ENCODE measurements around the gene RAB10. TPM values are rescaled to one million over a fixed set of nuclear protein-coding genes. Genes with fewer than 3 reads are reported as not detected.

The RAB10 gene
- total and polyA plus RNA-seq, 2 experiments from 2014 or later = 100 to 122 TPM

DNA sequence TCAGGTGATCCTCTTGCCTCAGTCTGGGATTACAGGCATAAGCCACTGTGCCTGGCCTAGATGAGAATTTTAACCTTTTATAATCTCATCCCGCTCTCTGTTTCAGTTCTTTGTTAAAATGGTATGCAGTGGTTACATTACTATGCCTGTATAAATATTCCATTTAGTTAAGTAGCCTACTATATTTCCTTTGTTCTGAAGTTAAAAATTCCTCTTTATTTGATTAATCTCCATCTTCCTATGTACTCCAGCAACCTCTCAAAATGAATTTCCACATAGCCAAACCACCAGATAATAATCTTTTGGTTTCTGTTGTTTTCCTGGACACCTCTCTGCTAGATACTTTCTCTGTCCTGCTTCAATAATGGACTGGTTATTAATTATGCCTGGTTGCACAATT lies 15.8 kb downstream of the RAB10 start:
- H3K36me3 ChIP-seq (replicated peaks; ENCODE audit: insufficient read depth, low read depth) = no peaks in the 10 kb centered on the region
- H3K4me2 ChIP-seq = no peak overlapping the region
- H3K9me3 ChIP-seq (ENCODE audit: low read depth) = no peaks in the 10 kb centered on the region
- H4K20me1 ChIP-seq (ENCODE audit: insufficient read depth, poor library complexity, severe bottlenecking) = peaks cover 97% of the 10 kb centered on the region
- no peaks in the 10 kb centered on the region for H3K27me3 ChIP-seq
- no peak overlapping the region for H3K27ac ChIP-seq
- no peaks in the 10 kb centered on the region for H3K9me2 ChIP-seq (replicated peaks; ENCODE audit: insufficient read depth)
- 100% methylated on average over 1 of the region's 1 CpG for WGBS (ENCODE audit: low lambda C conversion rate, missing lambda C conversion rate)
- no peak overlapping the region for H3K4me3 ChIP-seq
- no peak for TF ChIP-seq EZH2 (IDR thresholded peaks at IDR 0.05; ENCODE audit: borderline replicate concordance)
- TF ChIP-seq EZH2phosphoT487 (IDR thresholded peaks at IDR 0.05; ENCODE audit: low read depth, severe bottlenecking, unreplicated experiment) = no peak
- TF ChIP-seq, protein P1, sequence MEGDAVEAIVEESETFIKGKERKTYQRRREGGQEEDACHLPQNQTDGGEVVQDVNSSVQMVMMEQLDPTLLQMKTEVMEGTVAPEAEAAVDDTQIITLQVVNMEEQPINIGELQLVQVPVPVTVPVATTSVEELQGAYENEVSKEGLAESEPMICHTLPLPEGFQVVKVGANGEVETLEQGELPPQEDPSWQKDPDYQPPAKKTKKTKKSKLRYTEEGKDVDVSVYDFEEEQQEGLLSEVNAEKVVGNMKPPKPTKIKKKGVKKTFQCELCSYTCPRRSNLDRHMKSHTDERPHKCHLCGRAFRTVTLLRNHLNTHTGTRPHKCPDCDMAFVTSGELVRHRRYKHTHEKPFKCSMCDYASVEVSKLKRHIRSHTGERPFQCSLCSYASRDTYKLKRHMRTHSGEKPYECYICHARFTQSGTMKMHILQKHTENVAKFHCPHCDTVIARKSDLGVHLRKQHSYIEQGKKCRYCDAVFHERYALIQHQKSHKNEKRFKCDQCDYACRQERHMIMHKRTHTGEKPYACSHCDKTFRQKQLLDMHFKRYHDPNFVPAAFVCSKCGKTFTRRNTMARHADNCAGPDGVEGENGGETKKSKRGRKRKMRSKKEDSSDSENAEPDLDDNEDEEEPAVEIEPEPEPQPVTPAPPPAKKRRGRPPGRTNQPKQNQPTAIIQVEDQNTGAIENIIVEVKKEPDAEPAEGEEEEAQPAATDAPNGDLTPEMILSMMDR (IDR thresholded peaks at IDR 0.05; ENCODE audit: poor library complexity) = no peak
- peaks cover 2% of the 10 kb centered on the region for H3K4me1 ChIP-seq (ENCODE audit: insufficient read depth)
- no peak overlapping the region for H2AFZ ChIP-seq
- H3K79me2 ChIP-seq = peaks cover 97% of the 10 kb centered on the region
- DNase-seq (ENCODE audit: low spot score) = no peak

DNA sequence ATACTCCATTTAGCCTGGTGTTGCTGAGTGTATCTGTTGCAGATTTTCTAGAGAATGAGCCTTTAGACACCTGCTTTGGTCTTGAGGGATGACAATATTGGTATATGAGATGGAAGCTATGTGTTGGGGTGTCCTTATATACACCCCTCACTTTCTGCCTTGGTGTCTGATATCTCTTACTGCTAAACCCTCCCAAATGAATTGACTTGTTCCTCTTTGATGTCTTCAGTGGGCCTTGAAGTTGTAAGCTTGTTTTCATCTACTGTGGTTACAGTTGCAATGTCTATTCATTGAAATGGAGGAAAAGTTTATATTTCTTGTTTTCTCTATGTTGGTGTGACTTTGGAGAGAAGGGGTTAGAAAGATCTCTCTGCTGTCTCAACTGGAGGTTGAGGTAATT lies 18.9 kb downstream of the RAB10 start:
- H3K4me2 ChIP-seq = no peak overlapping the region
- H4K20me1 ChIP-seq (ENCODE audit: insufficient read depth, poor library complexity, severe bottlenecking) = peaks cover 99% of the 10 kb centered on the region
- no peaks in the 10 kb centered on the region for H3K36me3 ChIP-seq (replicated peaks; ENCODE audit: insufficient read depth, low read depth)
- no peaks in the 10 kb centered on the region for H3K9me2 ChIP-seq (replicated peaks; ENCODE audit: insufficient read depth)
- no peak overlapping the region for H3K27ac ChIP-seq
- no peak for DNase-seq (ENCODE audit: low spot score)
- no peak overlapping the region for H3K4me3 ChIP-seq
- H3K79me2 ChIP-seq = peaks cover 99% of the 10 kb centered on the region
- no peak for TF ChIP-seq EZH2 (IDR thresholded peaks at IDR 0.05; ENCODE audit: borderline replicate concordance)
- TF ChIP-seq, protein P1 (IDR thresholded peaks at IDR 0.05; ENCODE audit: poor library complexity) = no peak
- no peak for TF ChIP-seq EZH2phosphoT487 (IDR thresholded peaks at IDR 0.05; ENCODE audit: low read depth, severe bottlenecking, unreplicated experiment)
- no peaks in the 10 kb centered on the region for H3K27me3 ChIP-seq
- H3K4me1 ChIP-seq (ENCODE audit: insufficient read depth) = no peaks in the 10 kb centered on the region
- no peaks in the 10 kb centered on the region for H3K9me3 ChIP-seq (ENCODE audit: low read depth)
- no peak overlapping the region for H2AFZ ChIP-seq

DNA sequence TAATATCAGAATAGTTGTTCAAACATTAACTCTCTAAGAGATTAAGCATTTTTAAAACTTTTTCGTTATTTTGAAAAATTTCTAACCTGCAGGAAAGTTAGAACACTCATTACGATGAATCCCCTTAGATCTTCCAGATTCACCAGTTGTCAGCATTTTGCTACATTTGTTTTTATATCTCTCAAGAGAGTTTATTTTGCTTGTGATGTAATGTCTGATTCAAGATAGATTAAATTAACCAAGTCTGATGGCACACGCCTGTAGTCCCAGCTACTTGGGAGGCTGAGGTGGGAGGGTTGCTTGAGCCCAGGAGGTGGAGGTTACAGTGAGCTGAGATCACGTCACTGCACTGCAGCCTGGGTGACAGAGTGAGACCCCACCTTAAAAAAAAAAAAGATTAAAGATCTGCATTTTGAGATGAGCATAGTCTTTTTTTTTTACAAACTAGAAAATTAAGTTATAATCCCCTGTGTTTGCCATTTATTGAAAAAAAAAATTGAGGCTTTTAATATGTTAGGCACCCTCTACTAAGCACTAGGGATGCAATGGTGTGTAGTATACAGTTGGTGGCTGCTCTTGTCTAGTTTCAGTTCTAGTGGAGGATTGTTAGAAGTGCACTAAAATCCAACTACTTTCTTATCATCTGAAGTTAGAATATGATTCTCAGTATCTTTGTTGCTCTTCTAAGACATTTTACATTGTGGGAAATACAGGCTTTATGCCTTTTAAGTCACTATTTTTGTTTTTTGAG lies 20.9 kb downstream of the RAB10 start:
- no peak overlapping the region for H2AFZ ChIP-seq
- no peak overlapping the region for H3K27ac ChIP-seq
- H3K27me3 ChIP-seq = no peaks in the 10 kb centered on the region
- H3K4me3 ChIP-seq = no peak overlapping the region
- H3K9me3 ChIP-seq (ENCODE audit: low read depth) = no peaks in the 10 kb centered on the region
- H3K79me2 ChIP-seq = peaks cover 99% of the 10 kb centered on the region
- H3K4me1 ChIP-seq (ENCODE audit: insufficient read depth) = peaks cover 10% of the 10 kb centered on the region
- H4K20me1 ChIP-seq (ENCODE audit: insufficient read depth, poor library complexity, severe bottlenecking) = peaks cover 99% of the 10 kb centered on the region
- WGBS (ENCODE audit: low lambda C conversion rate, missing lambda C conversion rate) = 90% methylated on average over 4 of the region's 4 CpGs
- no peak for DNase-seq (ENCODE audit: low spot score)
- H3K4me2 ChIP-seq = no peak overlapping the region
- TF ChIP-seq EZH2 (IDR thresholded peaks at IDR 0.05; ENCODE audit: borderline replicate concordance) (no peak), EZH2phosphoT487 (IDR thresholded peaks at IDR 0.05; ENCODE audit: low read depth, severe bottlenecking, unreplicated experiment) (no peak)
- TF ChIP-seq, protein P1 (IDR thresholded peaks at IDR 0.05; ENCODE audit: poor library complexity) = no peak
- H3K9me2 ChIP-seq (replicated peaks; ENCODE audit: insufficient read depth) = no peaks in the 10 kb centered on the region
- H3K36me3 ChIP-seq (replicated peaks; ENCODE audit: insufficient read depth, low read depth) = no peaks in the 10 kb centered on the region

Measured in hepatocyte (in vitro differentiated cells).